ENCODE data around the gene STS.

Gene STS

GRCh38 chrX:7191681-7192110 is 44.2 kb downstream of the STS start:
- no peak for DNase-seq

- DNase-seq = no peak
Observed at GRCh38 chrX:7192871-7193270, 45.4 kb downstream of the STS start.

- DNase-seq = no peak
Observed at GRCh38 chrX:7194606-7195005, 47.1 kb downstream of the STS start.

Measured in stimulated activated CD4-positive, alpha-beta T cell treated with anti-CD3 and anti-CD28 coated beads, Interleukin-4, amount 100 ng/mL, for 4 hours (primary cell).